Stimulated activated CD8-positive, alpha-beta memory T cell treated with anti-CD3 and anti-CD28 coated beads, Interleukin-12 subunit alpha, Interleukin-12 subunit beta, amount 100 ng/mL, for 24 hours (primary cell): ENCODE data around the gene ECI1.
"Not testable (repeated sequence)": the region's sequence is repeated elsewhere in the genome, so short reads cannot be mapped to it uniquely, and the experiment has no call there.

Source experiments
- DNase-seq: peaks from one replicate; pipeline ENCODE4 v3.0.0-alpha.2; 2020; ENCODE audit errors: extremely low read depth

Gene ECI1

GRCh38 chr16:2210386-2211365 is 40.7 kb downstream of the ECI1 start, which contains the start of gene BRICD5:
Gene BRICD5, minus strand, starts transcription at chr16:2210863. Its CDS starts 30 bp downstream, at chr16:2210833.
- no peak for DNase-seq

- DNase-seq: no peak
These were observed 41.4 kb downstream of the ECI1 start for GRCh38 chr16:2210009-2210332.

GRCh38 chr16:2209258-2210008 is 42.0 kb downstream of the ECI1 start:
- DNase-seq: no peak

- no peak for DNase-seq
These were observed 42.6 kb downstream of the ECI1 start for GRCh38 chr16:2208772-2209171.

GRCh38 chr16:2208308-2208707 is 43.1 kb downstream of the ECI1 start:
- no peak for DNase-seq

- DNase-seq: no peak
These were observed 43.5 kb downstream of the ECI1 start for GRCh38 chr16:2207872-2208271.

- DNase-seq: no peak
These were observed 44.5 kb downstream of the ECI1 start for GRCh38 chr16:2206780-2207433.

DNA sequence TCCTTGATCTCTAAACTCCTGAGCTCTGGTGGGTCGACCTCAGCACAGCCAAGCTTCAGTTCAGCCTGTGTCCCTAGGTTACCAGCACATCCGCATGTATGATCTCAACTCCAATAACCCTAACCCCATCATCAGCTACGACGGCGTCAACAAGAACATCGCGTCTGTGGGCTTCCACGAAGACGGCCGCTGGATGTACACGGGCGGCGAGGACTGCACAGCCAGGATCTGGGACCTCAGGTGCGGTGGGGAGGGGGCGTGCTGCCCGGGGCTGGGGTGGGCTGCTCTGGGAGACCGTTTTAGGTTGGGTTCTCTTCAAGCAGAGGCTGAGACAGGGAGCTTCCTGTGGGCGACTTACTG is 45.0 kb downstream of the ECI1 start:
- no peak for DNase-seq

DNA sequence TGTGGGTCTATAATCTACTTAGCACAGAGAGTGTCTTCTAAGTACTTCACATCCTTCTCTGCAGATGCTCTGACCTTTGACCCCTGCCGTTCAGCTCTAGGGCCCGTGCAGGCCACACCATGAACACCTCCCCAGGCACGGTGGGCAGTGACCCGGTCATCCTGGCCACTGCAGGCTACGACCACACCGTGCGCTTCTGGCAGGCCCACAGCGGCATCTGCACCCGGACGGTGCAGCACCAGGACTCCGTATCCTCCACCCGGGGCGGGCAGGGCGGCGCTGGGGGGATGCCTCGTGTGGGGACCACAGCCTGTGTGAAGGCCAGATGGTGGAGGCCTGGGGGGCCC is 45.4 kb downstream of the ECI1 start:
- DNase-seq: no peak

DNA sequence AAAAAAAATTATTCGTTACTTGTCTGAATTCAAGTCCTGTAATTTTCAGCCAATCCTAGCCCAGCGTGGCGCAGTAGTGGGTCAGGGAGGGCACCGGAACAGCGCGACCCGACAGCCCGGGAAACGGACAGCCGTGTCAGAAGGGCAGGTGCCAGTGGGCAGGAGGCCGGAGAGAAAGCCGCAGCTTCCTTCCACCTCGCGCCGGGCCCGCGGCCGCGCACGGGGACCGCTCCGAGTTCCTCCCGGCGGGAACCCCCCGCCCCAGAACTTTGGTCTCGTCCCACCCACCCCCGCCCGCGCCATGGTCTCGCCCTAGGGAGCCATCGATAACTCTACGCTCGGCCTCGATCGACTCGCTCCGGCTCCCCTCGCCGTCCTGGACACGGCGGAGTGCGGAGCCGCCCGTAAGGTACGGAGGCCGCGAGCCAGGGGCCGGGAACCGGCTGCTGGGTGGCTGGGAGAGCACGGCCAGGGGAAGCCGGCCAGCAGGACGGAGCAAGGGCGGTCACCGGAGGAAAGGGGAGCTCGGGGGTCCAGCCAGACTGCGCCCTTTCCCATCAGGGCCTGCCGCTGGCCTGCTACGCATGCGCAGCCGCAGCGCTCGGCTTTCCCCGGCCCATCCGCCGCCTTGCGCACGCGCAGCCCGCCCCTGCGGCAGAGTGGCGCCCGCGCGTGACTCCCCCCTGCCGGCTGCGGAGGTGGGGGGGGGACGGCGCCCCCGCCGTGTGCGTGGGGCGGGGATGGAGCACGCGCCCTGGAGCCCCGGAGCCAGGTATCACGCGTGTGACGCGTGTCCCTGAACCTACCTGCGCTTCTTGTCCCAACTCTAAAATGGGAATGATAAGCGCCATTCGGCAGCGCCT is 46.1 kb downstream of the ECI1 start, which contains the start of gene MLST8:
TSS of gene MLST8 (plus strand) at position 351 of the 863 bp plus-strand sequence. CDS start 632 bp downstream, outside the sequence.
- peak; percentile 77 for DNase-seq

- DNase-seq: no peak
These were observed 46.8 kb downstream of the ECI1 start for GRCh38 chr16:2204416-2205103.

DNA sequence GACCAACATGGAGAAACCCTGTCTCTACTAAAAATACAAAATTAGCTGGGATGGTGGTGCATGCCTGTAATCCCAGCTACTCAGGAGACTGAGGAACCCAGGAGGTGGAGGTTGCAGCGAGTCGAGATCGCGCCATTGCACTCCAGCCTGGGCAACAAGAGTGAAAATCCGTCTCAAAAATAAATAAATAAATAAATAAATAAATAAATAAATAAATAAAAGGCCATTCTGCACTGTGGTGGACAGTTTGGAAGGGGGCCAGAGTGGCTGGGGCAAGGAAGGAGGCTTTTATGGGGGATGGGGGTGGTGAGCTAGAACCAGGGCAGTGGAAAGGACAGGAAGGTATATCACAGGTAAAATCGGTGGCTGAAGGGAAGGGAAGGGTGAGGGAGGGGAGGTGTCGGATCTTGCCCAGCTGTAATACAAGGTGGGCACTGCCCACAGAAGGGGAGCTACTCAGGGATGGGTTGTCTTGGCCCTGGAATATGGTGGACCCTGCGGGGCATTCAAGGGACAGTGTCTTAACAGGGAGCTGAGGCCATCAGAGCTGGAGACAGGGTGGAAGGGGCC is 48.2 kb downstream of the ECI1 start:
- DNase-seq: not testable (repeated sequence)

GRCh38 chr16:2200313-2200712 is 51.1 kb downstream of the ECI1 start:
- DNase-seq: no peak

GRCh38 chr16:2199621-2200139 is 51.7 kb downstream of the ECI1 start:
- no peak for DNase-seq

DNA sequence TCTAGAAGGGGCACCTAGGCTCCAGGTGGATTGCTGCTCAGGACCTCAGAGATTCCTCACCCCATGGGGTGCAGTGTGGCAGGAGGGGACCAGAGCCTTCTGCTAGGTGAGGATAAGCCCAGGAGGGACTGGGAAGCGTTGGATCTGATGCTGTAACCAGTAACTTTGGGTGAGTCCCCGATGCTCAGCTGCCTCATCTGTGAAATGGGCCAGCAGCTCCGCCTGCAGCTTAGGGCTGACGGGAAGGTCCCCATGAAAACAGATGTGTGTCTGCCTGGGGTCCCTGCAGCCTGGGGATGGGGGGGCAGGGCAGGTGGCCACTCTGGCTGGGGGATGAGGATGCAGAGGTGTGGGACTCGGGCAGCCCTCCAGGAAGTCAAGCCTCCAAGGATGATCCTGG is 52.3 kb downstream of the ECI1 start:
- DNase-seq: no peak

DNA sequence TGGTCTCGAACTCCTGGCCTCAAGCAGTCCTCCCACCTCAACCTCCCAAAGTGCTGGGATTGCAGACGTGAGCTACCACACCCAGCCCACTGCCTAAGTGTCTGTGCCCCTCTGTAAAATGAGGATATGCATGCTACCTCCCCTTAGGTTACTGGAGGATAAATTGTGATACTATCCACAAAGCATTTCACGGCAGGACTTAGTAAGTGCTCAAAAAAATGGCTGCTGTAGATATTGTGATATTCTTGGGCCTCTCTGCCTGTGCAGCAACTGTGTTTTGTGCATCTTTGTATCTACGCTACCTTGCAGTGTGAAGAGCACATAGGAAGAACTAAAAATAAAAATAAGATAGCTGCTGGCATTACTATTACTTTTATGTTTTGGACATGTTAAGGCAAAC is 53.1 kb downstream of the ECI1 start:
- DNase-seq: no peak

GRCh38 chr16:2197765-2198164 is 53.6 kb downstream of the ECI1 start:
- no peak for DNase-seq

- DNase-seq: no peak
These were observed 54.3 kb downstream of the ECI1 start for GRCh38 chr16:2196981-2197511.

GRCh38 chr16:2196162-2196980 is 55.0 kb downstream of the ECI1 start, which contains the start of gene CASKIN1:
Gene CASKIN1, minus strand, starts transcription at chr16:2196605. Its CDS starts 173 bp downstream, at chr16:2196432.
- no peak for DNase-seq
